HL-60 (cell line): ENCODE measurements around the gene TIE1.

Experiments used
- DNase-seq, 2 experiments: peaks; one replicate each; pipeline ENCODE4 v3.0.0-alpha.2; 2010 to 2020; ENCODE audit warnings: low read depth in 1 of 2, low spot score in 1 of 2
- H3K27ac ChIP-seq: fragments of 250-450 bp; sonication (Bioruptor Pico); replicated peaks from 2 replicates; pipeline ENCODE4 v1.5.1; 2020; ENCODE audit warnings: mild to moderate bottlenecking, moderate library complexity
- H3K27me3 ChIP-seq: fragments of 250-450 bp; sonication (Bioruptor Pico); 2 replicates; pipeline ENCODE4 v1.5.1; 2021; ENCODE audit warnings: mild to moderate bottlenecking, moderate library complexity; ENCODE audit not compliant: insufficient read depth, poor library complexity, severe bottlenecking
- H3K4me3 ChIP-seq: replicated peaks from 2 replicates; pipeline ENCODE4 v1.5.1; 2011; ENCODE audit warnings: mild to moderate bottlenecking, control low read depth, low read length; ENCODE audit not compliant: insufficient read depth
- CTCF ChIP-seq: IDR thresholded peaks from one replicate; pipeline ENCODE4 v1.5.1; 2011; ENCODE audit warnings: low read length, control low read depth, inconsistent platforms; ENCODE audit not compliant: insufficient read depth
- GABPA ChIP-seq: IDR thresholded peaks from 2 replicates; pipeline ENCODE4 v1.6.1; 2012; ENCODE audit warnings: low read depth
- POLR2AphosphoS5 ChIP-seq: IDR thresholded peaks from 2 replicates; pipeline ENCODE4 v1.6.1; 2012; ENCODE audit warnings: low read depth
- REST ChIP-seq: IDR thresholded peaks from 2 replicates; pipeline ENCODE4 v1.6.1; 2012; ENCODE audit warnings: low read depth; ENCODE audit not compliant: insufficient replicate concordance
- SPI1 ChIP-seq: IDR thresholded peaks from 2 replicates; pipeline ENCODE4 v1.6.1; 2012; ENCODE audit warnings: low read depth, mild to moderate bottlenecking, borderline replicate concordance

TIE1 gene

GRCh38 chr1:43322506-43322905, 21.7 kb downstream of the TIE1 start:
- Histone ChIP-seq H3K27ac (no peak overlapping the region), H3K27me3 (no peaks in the 10 kb centered on the region), H3K4me3 (no peak overlapping the region)
- no peak for DNase-seq
- TF ChIP-seq REST (no peak), GABPA (no peak), SPI1 (no peak), CTCF (no peak), POLR2AphosphoS5 (no peak)

GRCh38 chr1:43324810-43325209, 24.0 kb downstream of the TIE1 start:
- H3K4me3 ChIP-seq: no peak overlapping the region
- H3K27me3 ChIP-seq: no peaks in the 10 kb centered on the region
- TF ChIP-seq POLR2AphosphoS5 (no peak), GABPA (no peak), CTCF (no peak), SPI1 (no peak), REST (no peak)
- DNase-seq: no peak
- H3K27ac ChIP-seq: no peak overlapping the region

- Histone ChIP-seq H3K27ac (no peak overlapping the region), H3K27me3 (no peaks in the 10 kb centered on the region), H3K4me3 (no peak overlapping the region)
- no peak for TF ChIP-seq GABPA
- no peak for TF ChIP-seq REST
- TF ChIP-seq SPI1: no peak
- no peak for TF ChIP-seq POLR2AphosphoS5
- TF ChIP-seq CTCF: no peak
- DNase-seq: no peak
Measured at GRCh38 chr1:43325381-43325780, 24.6 kb downstream of the TIE1 start.
